OCI-LY1 (cell line): Measurements from ENCODE around the gene TMIGD1.

ENCODE experiments used
- H2AFZ ChIP-seq: fragments of 200-600 bp; sonication (generic), shearing (Covaris generic); 2 replicates; pipeline ENCODE4 v1.6.0; 2014; ENCODE audit warnings: antibody characterized with exemption, mild to moderate bottlenecking, low read length
- H3F3A ChIP-seq: fragments of 200-600 bp; sonication (generic), shearing (Covaris generic); 2 replicates; pipeline ENCODE4 v1.6.0; 2014; ENCODE audit warnings: mild to moderate bottlenecking, antibody characterized with exemption, low read length, moderate library complexity; ENCODE audit not compliant: insufficient read depth
- H3K27ac ChIP-seq: fragments of 200-600 bp; sonication (generic); 2 replicates; pipeline ENCODE4 v1.5.1; 2014; ENCODE audit warnings: low read length, mixed run types, mild to moderate bottlenecking, low read depth; ENCODE audit not compliant: poor library complexity, severe bottlenecking
- H3K27me3 ChIP-seq: fragments of 200-600 bp; sonication (generic); 2 replicates; pipeline ENCODE4 v1.6.0; 2014; ENCODE audit warnings: antibody characterized with exemption, mild to moderate bottlenecking, low read length, moderate library complexity; ENCODE audit not compliant: insufficient read depth
- H3K36me3 ChIP-seq: fragments of 200-600 bp; sonication (generic); 2 replicates; pipeline ENCODE4 v1.6.1; 2014; ENCODE audit warnings: mild to moderate bottlenecking, antibody characterized with exemption, low read length, moderate library complexity, mixed read lengths; ENCODE audit not compliant: insufficient read depth
- H3K4me1 ChIP-seq: fragments of 200-600 bp; sonication (generic); 2 replicates; pipeline ENCODE4 v1.5.1; 2014; ENCODE audit warnings: mild to moderate bottlenecking, low read length, moderate library complexity; ENCODE audit not compliant: insufficient read depth, severe bottlenecking
- H3K4me2 ChIP-seq: fragments of 200-600 bp; sonication (generic), shearing (Covaris generic); 2 replicates; pipeline ENCODE4 v1.6.1; 2014; ENCODE audit warnings: low read length
- H3K4me3 ChIP-seq: fragments of 200-600 bp; sonication (generic); 2 replicates; pipeline ENCODE4 v1.5.1; 2014; ENCODE audit warnings: low read length, low read depth, mild to moderate bottlenecking, mixed read lengths; ENCODE audit not compliant: poor library complexity, severe bottlenecking
- H3K79me2 ChIP-seq: fragments of 200-600 bp; shearing (Covaris generic); 2 replicates; pipeline ENCODE4 v1.6.1; 2016; ENCODE audit warnings: mixed run types, low read length, mixed read lengths; ENCODE audit not compliant: insufficient read depth
- H3K9ac ChIP-seq: fragments of 200-600 bp; sonication (generic), shearing (Covaris generic); 2 replicates; pipeline ENCODE4 v1.6.1; 2014; ENCODE audit warnings: mild to moderate bottlenecking, low read length, mixed read lengths
- H3K9me2 ChIP-seq: fragments of 200-600 bp; sonication (generic), shearing (Covaris generic); 2 replicates; pipeline ENCODE4 v1.6.1; 2014; ENCODE audit warnings: low read depth, mild to moderate bottlenecking, low read length, mixed read lengths
- H3K9me3 ChIP-seq: fragments of 200-600 bp; shearing (Covaris generic); 2 replicates; pipeline ENCODE4 v1.6.1; 2014; ENCODE audit warnings: low read length, mixed read lengths
- H4K20me1 ChIP-seq: fragments of 200-600 bp; sonication (generic), shearing (Covaris generic); 2 replicates; pipeline ENCODE4 v1.6.0; 2016; ENCODE audit warnings: mild to moderate bottlenecking, low read length; ENCODE audit not compliant: insufficient read depth
- CTCF ChIP-seq: fragments of 200-600 bp; sonication (generic), shearing (Covaris generic); IDR thresholded peaks from 2 replicates; pipeline ENCODE4 v1.5.1; 2017; ENCODE audit warnings: mild to moderate bottlenecking, antibody characterized with exemption, low read length, moderate library complexity, mixed read lengths
- EZH2 ChIP-seq: fragments of 200-600 bp; sonication (generic), shearing (Covaris generic); IDR thresholded peaks from 2 replicates; pipeline ENCODE4 v1.8.0; 2017; ENCODE audit warnings: borderline replicate concordance, mixed run types, mild to moderate bottlenecking, antibody characterized with exemption, low read length, moderate library complexity, mixed read lengths

The TMIGD1 gene

GRCh38 chr17:30332057-30332542 lies 1.8 kb downstream of the TMIGD1 start:
- Histone ChIP-seq H3K79me2 (no peaks in the 10 kb centered on the region), H3K9ac (no peak overlapping the region; the same call in 1 of the 2 replicates), H3K4me1 (peaks cover 35% of the 10 kb centered on the region), H4K20me1 (no peaks in the 10 kb centered on the region), H3K9me2 (no peaks in the 10 kb centered on the region), H3F3A (no peaks in the 10 kb centered on the region), H2AFZ (no peak overlapping the region), H3K36me3 (no peaks in the 10 kb centered on the region), H3K27me3 (no peaks in the 10 kb centered on the region), H3K4me2 (peak overlapping the region; percentile 12; the same call in 1 of the 2 replicates), H3K4me3 (no peak overlapping the region), H3K9me3 (no peaks in the 10 kb centered on the region), H3K27ac (peak overlapping the region; percentile 17)
- no peak for TF ChIP-seq EZH2
- no peak for TF ChIP-seq CTCF

- no peaks in the 10 kb centered on the region for H3K27me3 ChIP-seq
- H3K36me3 ChIP-seq = no peaks in the 10 kb centered on the region
- no peak overlapping the region for H3K4me2 ChIP-seq
- no peak overlapping the region for H3K4me3 ChIP-seq
- no peaks in the 10 kb centered on the region for H3K79me2 ChIP-seq
- H2AFZ ChIP-seq = 0 out of 2 replicates have a peak overlapping the region, but pooled peaks have one; percentile 52
- H3K9me3 ChIP-seq = no peaks in the 10 kb centered on the region
- TF ChIP-seq EZH2 (no peak), CTCF (no peak)
- no peaks in the 10 kb centered on the region for H4K20me1 ChIP-seq
- H3K27ac ChIP-seq = peak overlapping the region; percentile 97
- no peaks in the 10 kb centered on the region for H3F3A ChIP-seq
- H3K9ac ChIP-seq = no peak overlapping the region
- no peaks in the 10 kb centered on the region for H3K9me2 ChIP-seq
- H3K4me1 ChIP-seq = peaks cover 61% of the 10 kb centered on the region
Observed at GRCh38 chr17:30326809-30327208, 7.0 kb downstream of the TMIGD1 start.

GRCh38 chr17:30324723-30325122 lies 9.1 kb downstream of the TMIGD1 start:
- H3K9me2 ChIP-seq = no peaks in the 10 kb centered on the region
- peak overlapping the region; percentile 57 for H3K4me2 ChIP-seq
- H3K9ac ChIP-seq = peak overlapping the region; percentile 53; the same call in 1 of the 2 replicates
- H3K4me3 ChIP-seq = peak overlapping the region; percentile 34
- H3K27ac ChIP-seq = peak overlapping the region; percentile 97
- no peaks in the 10 kb centered on the region for H3K36me3 ChIP-seq
- H3K9me3 ChIP-seq = no peaks in the 10 kb centered on the region
- H2AFZ ChIP-seq = no peak overlapping the region
- H4K20me1 ChIP-seq = no peaks in the 10 kb centered on the region
- H3K79me2 ChIP-seq = no peaks in the 10 kb centered on the region
- TF ChIP-seq CTCF (no peak), EZH2 (no peak)
- peaks cover 71% of the 10 kb centered on the region for H3K4me1 ChIP-seq
- no peaks in the 10 kb centered on the region for H3F3A ChIP-seq
- H3K27me3 ChIP-seq = no peaks in the 10 kb centered on the region
